ENCODE measurements around the gene KIF19. TPM values are rescaled to one million over a fixed set of nuclear protein-coding genes. Genes with fewer than 3 reads are reported as not detected.
A peak's percentile ranks its signal among the peaks of the same experiment; 100 is the strongest.

KIF19 gene
- total and polyA plus RNA-seq, 4 donors, result 4.2 to 12.7 (median 6.7) TPM

DNA sequence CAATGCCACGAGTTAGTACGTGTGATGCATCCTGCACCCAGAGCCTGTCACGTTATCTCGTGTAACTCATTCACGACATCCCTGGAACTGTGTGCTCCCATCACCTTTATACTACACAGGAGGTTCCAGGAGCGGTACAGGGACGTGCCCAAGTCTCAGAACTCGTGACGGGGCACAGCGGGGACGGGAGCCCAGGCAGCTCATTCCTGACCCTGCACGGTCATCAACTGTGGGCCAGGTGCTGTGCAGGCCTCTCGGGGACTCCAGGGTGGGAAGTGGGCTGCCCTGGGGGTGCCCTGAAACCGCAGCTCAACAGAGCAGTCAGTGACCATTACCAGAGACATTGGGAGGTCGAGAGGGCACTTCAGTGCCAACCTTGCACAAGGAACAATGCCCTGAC lies 11.1 kb upstream of the KIF19 start:
- H3K27ac ChIP-seq (ENCODE audit: low read depth in 1 of 2, low read length in 1 of 2), result no peak overlapping the region

DNA sequence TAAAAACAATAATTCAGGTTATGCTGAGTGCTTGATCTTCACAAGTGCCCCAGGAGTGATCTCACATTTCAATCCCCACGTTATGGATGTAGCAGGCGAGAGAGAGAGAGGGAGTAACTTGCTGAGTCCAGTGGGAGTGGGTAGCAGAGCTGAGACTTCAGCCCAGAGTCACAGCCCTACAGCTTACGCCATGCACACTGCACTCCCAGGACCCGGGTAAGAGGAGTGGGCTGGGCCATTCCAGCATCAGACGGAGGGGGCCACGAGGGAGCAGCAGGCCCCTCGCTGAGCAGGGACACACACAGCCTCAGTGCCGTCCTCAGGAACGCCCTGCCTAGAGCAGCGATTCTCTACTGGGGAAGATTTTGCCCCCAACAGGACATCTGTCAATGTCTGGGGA lies 9.8 kb upstream of the KIF19 start:
- 56 to 64% methylated on average over 10 of the region's 10 CpGs for WGBS, 2 donors
- TF ChIP-seq, protein P1, sequence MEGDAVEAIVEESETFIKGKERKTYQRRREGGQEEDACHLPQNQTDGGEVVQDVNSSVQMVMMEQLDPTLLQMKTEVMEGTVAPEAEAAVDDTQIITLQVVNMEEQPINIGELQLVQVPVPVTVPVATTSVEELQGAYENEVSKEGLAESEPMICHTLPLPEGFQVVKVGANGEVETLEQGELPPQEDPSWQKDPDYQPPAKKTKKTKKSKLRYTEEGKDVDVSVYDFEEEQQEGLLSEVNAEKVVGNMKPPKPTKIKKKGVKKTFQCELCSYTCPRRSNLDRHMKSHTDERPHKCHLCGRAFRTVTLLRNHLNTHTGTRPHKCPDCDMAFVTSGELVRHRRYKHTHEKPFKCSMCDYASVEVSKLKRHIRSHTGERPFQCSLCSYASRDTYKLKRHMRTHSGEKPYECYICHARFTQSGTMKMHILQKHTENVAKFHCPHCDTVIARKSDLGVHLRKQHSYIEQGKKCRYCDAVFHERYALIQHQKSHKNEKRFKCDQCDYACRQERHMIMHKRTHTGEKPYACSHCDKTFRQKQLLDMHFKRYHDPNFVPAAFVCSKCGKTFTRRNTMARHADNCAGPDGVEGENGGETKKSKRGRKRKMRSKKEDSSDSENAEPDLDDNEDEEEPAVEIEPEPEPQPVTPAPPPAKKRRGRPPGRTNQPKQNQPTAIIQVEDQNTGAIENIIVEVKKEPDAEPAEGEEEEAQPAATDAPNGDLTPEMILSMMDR (IDR thresholded peaks at IDR 0.05; ENCODE audit: control extremely low read depth, extremely low read depth), result no peak
- Histone ChIP-seq H3K36me3 (ENCODE audit: control insufficient read depth in 4 of 4, insufficient read depth in 4 of 4, low read length in 4 of 4) (no peaks in the 10 kb centered on the region), H3K4me1 (ENCODE audit: control insufficient read depth in 5 of 5, insufficient read depth in 5 of 5, low read length in 5 of 5) (no peaks in the 10 kb centered on the region), H3K4me3 (no peak overlapping the region), H3K27ac (ENCODE audit: low read depth in 1 of 2, low read length in 1 of 2) (no peak overlapping the region), H3K27me3 (ENCODE audit: control insufficient read depth in 3 of 3, insufficient read depth in 3 of 3, low read length in 2 of 3) (no peaks in the 10 kb centered on the region), H3K9me3 (ENCODE audit: control insufficient read depth in 4 of 4, insufficient read depth in 3 of 4, low read length in 3 of 4) (peaks cover 0 to 10% (median 0%) of the 10 kb centered on the region in 4 donors), H3K9ac (ENCODE audit: insufficient read depth in 1 of 2, low read length in 2 of 2) (no peak overlapping the region)
- DNase-seq (peak in 1 of 3 donors; percentile 31), ATAC-seq (ENCODE audit: insufficient read depth, low FRiP score) (no peak)

More for the DNA sequence above, 11.1 kb upstream of the KIF19 start:
- WGBS, 2 donors, result 91 to 95% methylated on average over 15 of the region's 15 CpGs
- Histone ChIP-seq H3K9ac (ENCODE audit: insufficient read depth in 1 of 2, low read length in 2 of 2) (no peak overlapping the region), H3K9me3 (ENCODE audit: control insufficient read depth in 4 of 4, insufficient read depth in 3 of 4, low read length in 3 of 4) (peaks cover 0 to 10% (median 0%) of the 10 kb centered on the region in 4 donors), H3K36me3 (ENCODE audit: control insufficient read depth in 4 of 4, insufficient read depth in 4 of 4, low read length in 4 of 4) (no peaks in the 10 kb centered on the region), H3K4me3 (no peak overlapping the region), H3K27me3 (ENCODE audit: control insufficient read depth in 3 of 3, insufficient read depth in 3 of 3, low read length in 2 of 3) (no peaks in the 10 kb centered on the region), H3K4me1 (ENCODE audit: control insufficient read depth in 5 of 5, insufficient read depth in 5 of 5, low read length in 5 of 5) (no peaks in the 10 kb centered on the region)
- TF ChIP-seq, protein P1 (IDR thresholded peaks at IDR 0.05; ENCODE audit: control extremely low read depth, extremely low read depth), result no peak
- DNase-seq (no peak), ATAC-seq (ENCODE audit: insufficient read depth, low FRiP score) (no peak)

DNA sequence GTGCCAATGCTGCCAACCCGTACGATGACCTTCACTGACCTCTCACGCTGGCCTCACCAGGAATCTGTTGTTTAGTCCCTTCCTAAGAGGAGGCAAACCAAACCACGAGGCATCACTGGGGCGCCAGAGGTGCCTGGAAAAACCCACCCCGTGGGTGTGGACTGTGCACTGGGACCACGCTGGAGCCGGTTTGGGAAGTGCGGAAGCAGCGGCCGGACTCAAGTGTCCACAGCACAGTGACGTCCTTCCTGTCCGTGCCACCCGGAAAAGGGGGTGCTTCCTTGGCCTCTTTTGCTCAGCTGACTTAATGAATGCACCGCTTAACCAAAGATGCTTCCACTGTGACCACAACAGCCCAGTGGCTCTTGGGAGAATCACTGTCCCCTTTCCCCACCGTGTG lies 9.0 kb upstream of the KIF19 start:
- 65 to 67% methylated on average over 16 of the region's 16 CpGs for WGBS, 2 donors
- DNase-seq (no peak), ATAC-seq (ENCODE audit: insufficient read depth, low FRiP score) (no peak)
- H3K27me3 ChIP-seq (ENCODE audit: control insufficient read depth in 3 of 3, insufficient read depth in 3 of 3, low read length in 2 of 3), result no peaks in the 10 kb centered on the region
- no peak overlapping the region for H3K9ac ChIP-seq (ENCODE audit: insufficient read depth in 1 of 2, low read length in 2 of 2)
- TF ChIP-seq, protein P1 (IDR thresholded peaks at IDR 0.05; ENCODE audit: control extremely low read depth, extremely low read depth), result no peak
- H3K27ac ChIP-seq (ENCODE audit: low read depth in 1 of 2, low read length in 1 of 2), result no peak overlapping the region
- H3K4me3 ChIP-seq, result no peak overlapping the region
- peaks cover 0 to 5% (median 0%) of the 10 kb centered on the region in 4 donors for H3K9me3 ChIP-seq (ENCODE audit: control insufficient read depth in 4 of 4, insufficient read depth in 3 of 4, low read length in 3 of 4)
- no peaks in the 10 kb centered on the region for H3K4me1 ChIP-seq (ENCODE audit: control insufficient read depth in 5 of 5, insufficient read depth in 5 of 5, low read length in 5 of 5)
- no peaks in the 10 kb centered on the region for H3K36me3 ChIP-seq (ENCODE audit: control insufficient read depth in 4 of 4, insufficient read depth in 4 of 4, low read length in 4 of 4)

DNA sequence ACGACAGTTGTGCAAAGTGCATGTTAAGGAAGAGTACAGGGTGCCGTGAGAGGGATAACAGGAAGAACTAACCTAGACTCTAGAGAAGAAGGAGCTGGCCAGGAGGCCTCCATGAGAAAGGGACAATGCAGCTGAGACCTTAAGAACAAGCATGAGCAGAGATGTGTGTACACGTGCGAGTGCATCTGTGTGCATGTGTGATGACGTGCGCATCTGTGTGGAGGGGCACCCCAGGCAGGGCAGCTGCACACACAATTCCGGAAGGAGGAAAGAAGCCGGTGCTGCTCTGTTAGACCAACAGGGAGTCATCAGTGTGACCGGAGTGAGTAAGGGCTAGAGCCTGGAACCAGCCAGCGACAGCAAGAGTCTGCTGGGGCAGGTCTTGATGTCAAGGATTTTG lies 7.6 kb upstream of the KIF19 start:
- no peak overlapping the region for H3K27ac ChIP-seq (ENCODE audit: low read depth in 1 of 2, low read length in 1 of 2)
- DNase-seq (no peak), ATAC-seq (ENCODE audit: insufficient read depth, low FRiP score) (no peak)
- no peaks in the 10 kb centered on the region for H3K36me3 ChIP-seq (ENCODE audit: control insufficient read depth in 4 of 4, insufficient read depth in 4 of 4, low read length in 4 of 4)
- no peaks in the 10 kb centered on the region for H3K27me3 ChIP-seq (ENCODE audit: control insufficient read depth in 3 of 3, insufficient read depth in 3 of 3, low read length in 2 of 3)
- TF ChIP-seq, protein P1 (IDR thresholded peaks at IDR 0.05; ENCODE audit: control extremely low read depth, extremely low read depth), result no peak
- no peak overlapping the region for H3K4me3 ChIP-seq
- H3K9me3 ChIP-seq (ENCODE audit: control insufficient read depth in 4 of 4, insufficient read depth in 3 of 4, low read length in 3 of 4), result no peaks in the 10 kb centered on the region
- no peaks in the 10 kb centered on the region for H3K4me1 ChIP-seq (ENCODE audit: control insufficient read depth in 5 of 5, insufficient read depth in 5 of 5, low read length in 5 of 5)
- H3K9ac ChIP-seq (ENCODE audit: insufficient read depth in 1 of 2, low read length in 2 of 2), result no peak overlapping the region
- WGBS, 2 donors, result 90 to 92% methylated on average over 10 of the region's 10 CpGs
